ENCODE data around the gene CD68.

CD68 gene

GRCh38 chr17:7559320-7560171 is 19.9 kb upstream of the CD68 start:
- no peak for DNase-seq (ENCODE audit: low read depth)

GRCh38 chr17:7560172-7561027 is 19.0 kb upstream of the CD68 start:
- peak; percentile 52 for DNase-seq (ENCODE audit: low read depth)

GRCh38 chr17:7561028-7561575 is 18.3 kb upstream of the CD68 start:
- DNase-seq (ENCODE audit: low read depth) = peak; percentile 70

- peak; percentile 81 for DNase-seq (ENCODE audit: low read depth)
These were observed 17.7 kb upstream of the CD68 start, which contains the start of gene SENP3 for GRCh38 chr17:7561589-7562207. Gene SENP3, plus strand, starts transcription at chr17:7561919. Its CDS starts 1,158 bp downstream, at chr17:7563077.

DNA sequence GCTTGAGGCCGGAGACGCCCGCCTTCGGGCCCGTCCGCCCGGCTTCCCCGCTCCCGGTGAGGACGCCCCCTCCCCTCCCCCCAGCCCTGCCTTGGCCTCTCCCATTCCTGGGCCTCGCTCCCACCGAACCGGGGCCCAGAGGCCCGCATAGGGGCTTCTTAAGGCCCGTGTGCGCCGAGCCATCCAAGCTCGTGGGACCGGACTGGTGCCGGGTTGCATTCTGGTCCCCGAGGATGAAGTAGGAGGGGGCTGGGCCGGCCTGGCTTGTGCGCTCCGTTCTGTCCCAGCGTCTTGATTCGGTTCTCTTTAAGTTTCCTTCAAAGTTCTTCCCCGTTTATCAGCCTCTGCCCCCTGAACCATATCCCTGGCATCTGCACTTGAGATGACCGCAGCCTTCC is 17.2 kb upstream of the CD68 start:
- no peak for DNase-seq (ENCODE audit: low read depth)

- no peak for DNase-seq (ENCODE audit: low read depth)
These were observed 16.1 kb upstream of the CD68 start for GRCh38 chr17:7563115-7563869.

GRCh38 chr17:7569571-7569970 is 9.9 kb upstream of the CD68 start:
- no peak for DNase-seq (ENCODE audit: low read depth)

DNA sequence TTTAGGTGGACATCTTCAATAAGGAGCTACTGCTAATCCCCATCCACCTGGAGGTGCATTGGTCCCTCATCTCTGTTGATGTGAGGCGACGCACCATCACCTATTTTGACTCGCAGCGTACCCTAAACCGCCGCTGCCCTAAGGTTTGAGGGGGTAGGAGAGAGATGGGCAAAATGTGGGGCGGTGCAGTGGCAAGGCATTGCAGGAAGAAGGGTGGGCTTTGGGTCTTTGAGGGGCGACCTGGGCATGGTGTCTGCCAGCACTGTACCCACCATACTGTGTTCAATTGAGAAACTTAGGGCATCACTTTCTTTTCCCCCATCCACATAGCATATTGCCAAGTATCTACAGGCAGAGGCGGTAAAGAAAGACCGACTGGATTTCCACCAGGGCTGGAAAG is 9.1 kb upstream of the CD68 start:
- DNase-seq (ENCODE audit: low read depth) = no peak

- DNase-seq (ENCODE audit: low read depth) = no peak
These were observed 7.2 kb upstream of the CD68 start for GRCh38 chr17:7572338-7572587.

GRCh38 chr17:7572588-7573323 is 6.7 kb upstream of the CD68 start:
- DNase-seq (ENCODE audit: low read depth) = peak; percentile 99

DNA sequence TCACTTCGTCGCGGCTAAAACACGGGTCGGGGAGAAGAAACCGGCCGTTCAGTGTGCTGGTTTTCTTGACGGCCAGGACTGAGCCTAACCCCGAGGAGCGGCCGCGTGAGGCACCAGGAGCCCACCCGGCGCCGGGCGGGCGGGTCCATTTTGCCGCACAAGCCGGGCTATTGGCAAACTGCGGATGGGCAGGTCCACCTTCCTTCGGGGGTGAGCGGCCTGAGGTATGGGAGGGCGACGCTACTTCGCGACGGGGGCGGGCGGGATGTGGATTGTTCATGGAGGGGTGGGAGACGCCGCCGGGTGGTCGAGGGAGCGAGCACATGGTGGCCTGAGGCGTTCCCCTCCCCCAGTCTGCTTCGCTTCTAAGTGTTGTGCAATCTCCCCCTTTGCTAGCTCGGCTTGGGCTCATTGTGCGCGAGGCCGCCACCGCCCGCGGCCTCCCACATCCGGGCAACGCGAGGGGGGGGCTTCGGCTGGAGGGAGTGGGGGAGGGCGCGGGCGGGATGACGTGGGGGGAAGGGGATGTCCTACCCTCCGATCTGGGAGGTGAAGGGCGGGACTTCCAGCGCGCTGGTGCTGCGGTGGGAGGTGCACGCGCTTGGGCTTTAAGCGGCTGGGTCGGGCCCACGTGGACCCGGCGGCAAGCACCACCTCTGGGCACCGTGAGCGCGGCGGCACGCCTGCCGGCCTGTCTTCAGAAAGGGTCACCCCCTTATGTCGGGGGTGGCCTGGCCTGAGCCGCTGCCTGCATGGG is 5.9 kb upstream of the CD68 start:
- peak; percentile 91 for DNase-seq (ENCODE audit: low read depth)

GRCh38 chr17:7574176-7574953 is 5.1 kb upstream of the CD68 start:
- DNase-seq (ENCODE audit: low read depth) = peak; percentile 53

GRCh38 chr17:7575481-7575883 is 4.0 kb upstream of the CD68 start:
- no peak for DNase-seq (ENCODE audit: low read depth)

- DNase-seq (ENCODE audit: low read depth) = no peak
These were observed 3.5 kb upstream of the CD68 start for GRCh38 chr17:7575959-7576358.

GRCh38 chr17:7576432-7576937 is 3.0 kb upstream of the CD68 start:
- DNase-seq (ENCODE audit: low read depth) = no peak

DNA sequence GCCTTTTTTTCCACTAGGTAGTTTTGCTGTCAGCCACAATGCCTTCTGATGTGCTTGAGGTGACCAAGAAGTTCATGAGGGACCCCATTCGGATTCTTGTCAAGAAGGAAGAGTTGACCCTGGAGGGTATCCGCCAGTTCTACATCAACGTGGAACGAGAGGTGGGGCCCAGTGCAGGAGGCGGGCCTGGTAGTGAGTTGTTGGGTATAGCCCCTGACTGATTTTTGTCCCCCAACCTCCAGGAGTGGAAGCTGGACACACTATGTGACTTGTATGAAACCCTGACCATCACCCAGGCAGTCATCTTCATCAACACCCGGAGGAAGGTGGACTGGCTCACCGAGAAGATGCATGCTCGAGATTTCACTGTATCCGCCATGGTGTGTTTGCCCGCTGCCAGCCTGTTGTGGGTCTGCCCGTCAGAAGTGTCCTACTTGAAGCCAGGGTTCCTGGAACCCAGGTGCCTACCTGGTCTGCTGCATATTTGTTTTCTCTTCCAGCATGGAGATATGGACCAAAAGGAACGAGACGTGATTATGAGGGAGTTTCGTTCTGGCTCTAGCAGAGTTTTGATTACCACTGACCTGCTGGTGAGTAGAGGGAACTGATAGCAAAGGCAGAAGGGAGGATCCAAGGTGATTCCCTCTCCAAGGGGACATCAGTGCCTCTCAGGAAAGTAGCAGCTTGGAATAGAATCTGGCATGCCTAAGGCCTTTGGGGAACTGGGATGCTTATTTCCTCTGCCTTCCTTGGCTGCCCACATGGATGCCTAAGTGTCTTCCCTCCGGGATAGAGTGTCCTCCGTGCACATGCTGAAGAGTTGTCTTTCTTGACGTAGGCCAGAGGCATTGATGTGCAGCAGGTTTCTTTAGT is 1.9 kb upstream of the CD68 start:
- no peak for DNase-seq (ENCODE audit: low read depth)

GRCh38 chr17:7579834-7580603 is 581 bp downstream of the CD68 start:
- no peak for DNase-seq (ENCODE audit: low read depth)

Measured in amniotic epithelial cell (primary cell).